HFF-Myc (cell line): ENCODE data around the gene VAV1.

Source experiments
- DNase-seq: peaks from one replicate; pipeline ENCODE4 v3.0.0-alpha.2; 2011; ENCODE audit warnings: low read depth; ENCODE audit errors: extremely low read depth
- H3K4me3 ChIP-seq: replicated peaks from 2 replicates; pipeline ENCODE4 v1.5.1; 2011; ENCODE audit warnings: low read depth, mild to moderate bottlenecking, control low read depth, low read length
- CTCF ChIP-seq: IDR thresholded peaks from 2 replicates; pipeline ENCODE4 v1.5.1; 2012; ENCODE audit warnings: mild to moderate bottlenecking, low read depth, low read length, control low read depth; ENCODE audit errors: missing control alignments

VAV1 gene

GRCh38 chr19:6842871-6843607 lies 70.5 kb downstream of the VAV1 start:
- no peak overlapping the region for H3K4me3 ChIP-seq
- no peak for DNase-seq
- no peak for TF ChIP-seq CTCF

GRCh38 chr19:6847828-6848200 lies 75.3 kb downstream of the VAV1 start:
- TF ChIP-seq CTCF = no peak
- H3K4me3 ChIP-seq = no peak overlapping the region
- no peak for DNase-seq

GRCh38 chr19:6848986-6849385 lies 76.5 kb downstream of the VAV1 start:
- DNase-seq = no peak
- no peak for TF ChIP-seq CTCF
- H3K4me3 ChIP-seq = no peak overlapping the region

- no peak for DNase-seq
- no peak for TF ChIP-seq CTCF
- H3K4me3 ChIP-seq = no peak overlapping the region
These were observed 77.4 kb downstream of the VAV1 start for GRCh38 chr19:6849876-6850275.

- no peak for TF ChIP-seq CTCF
- H3K4me3 ChIP-seq = no peak overlapping the region
- DNase-seq = no peak
These were observed 78.9 kb downstream of the VAV1 start for GRCh38 chr19:6851359-6851758.

GRCh38 chr19:6852001-6852400 lies 79.5 kb downstream of the VAV1 start:
- no peak overlapping the region for H3K4me3 ChIP-seq
- TF ChIP-seq CTCF = no peak
- DNase-seq = no peak

- no peak for TF ChIP-seq CTCF
- DNase-seq = no peak
- no peak overlapping the region for H3K4me3 ChIP-seq
These were observed 81.4 kb downstream of the VAV1 start for GRCh38 chr19:6853868-6854267.
